GM19351 (cell line): ENCODE data around the gene FZR1.

Experiments
- ATAC-seq: cut with Tn5 transposase; IDR thresholded peaks from one replicate; pipeline ENCODE4 v1.9.1; 2021; ENCODE audit warnings: mild to moderate bottlenecking, moderate library complexity; ENCODE audit not compliant: unreplicated experiment

The FZR1 gene

DNA sequence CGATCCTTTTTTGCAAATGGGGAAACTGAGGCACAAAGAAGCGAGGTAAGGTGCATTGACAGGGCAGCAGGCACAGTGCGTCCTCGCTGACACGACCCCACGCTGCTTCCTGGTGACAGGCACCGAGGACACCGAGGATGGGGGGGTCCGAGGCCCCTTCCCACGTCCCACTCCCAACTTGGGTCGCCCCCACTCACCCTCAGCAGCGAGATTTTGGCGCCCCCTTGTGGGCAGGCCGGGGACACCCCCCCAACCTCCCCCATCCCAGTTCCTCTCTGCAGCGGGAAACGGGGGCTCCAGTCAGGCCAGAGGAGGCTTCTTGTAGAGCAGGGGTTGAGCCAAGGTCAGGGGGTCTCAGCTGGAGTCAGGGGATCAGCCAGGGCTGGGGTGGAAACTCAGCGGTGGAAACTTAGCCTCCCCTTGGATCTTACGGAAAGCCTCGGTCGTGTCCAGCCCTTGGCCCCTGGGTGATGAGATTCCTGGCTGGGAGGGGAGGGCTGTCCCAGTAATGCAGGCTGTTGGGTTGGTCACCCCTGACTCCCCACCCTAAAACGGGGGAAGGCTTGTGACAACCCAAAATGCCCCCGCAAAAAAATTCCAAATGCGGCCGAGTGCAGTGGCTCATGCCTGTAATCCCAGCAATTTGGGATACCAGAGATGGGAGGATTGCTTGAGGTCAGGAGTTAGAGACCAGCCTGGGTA, 34.0 kb upstream of the FZR1 start:
- ATAC-seq, result no peak

DNA sequence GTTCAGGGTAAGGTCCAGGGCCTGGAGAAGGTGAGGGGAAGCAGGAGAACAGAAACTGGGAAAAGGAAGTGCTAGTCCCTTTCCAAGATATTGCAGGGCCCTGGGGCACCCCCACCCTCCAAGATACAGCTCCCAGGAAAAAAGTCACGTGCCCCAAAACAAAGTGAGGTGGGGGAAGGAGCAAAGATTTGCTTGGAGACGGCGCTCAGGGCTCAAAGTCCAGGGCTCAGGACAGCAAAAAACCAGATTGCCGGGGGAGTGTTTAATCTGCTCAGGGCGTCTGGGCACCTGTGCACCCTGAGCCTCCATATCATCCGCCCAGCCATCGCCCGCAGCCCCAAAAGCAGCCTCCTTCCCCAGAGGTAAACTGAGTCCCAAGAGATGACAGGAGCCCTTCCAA, 32.1 kb upstream of the FZR1 start:
- no peak for ATAC-seq

DNA sequence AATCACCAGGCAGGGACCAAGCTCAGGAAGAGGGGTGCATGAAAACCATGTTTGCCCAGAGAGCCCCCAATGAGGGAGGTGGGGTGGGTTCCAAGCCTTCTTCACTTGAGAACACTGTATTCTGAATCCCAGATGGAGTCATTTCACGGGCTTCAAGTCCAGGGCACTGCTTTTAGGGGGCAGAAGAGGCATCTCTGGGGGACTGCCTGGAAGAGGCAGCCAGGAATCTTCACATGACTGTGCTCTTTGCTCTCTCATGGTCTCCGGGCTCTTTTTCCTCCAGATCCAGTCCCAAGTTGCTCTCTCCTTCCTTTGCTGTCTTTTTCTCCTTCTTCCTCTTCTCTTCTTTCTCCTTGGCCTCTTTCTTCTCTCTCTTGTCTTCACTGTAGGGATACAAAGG, 31.5 kb upstream of the FZR1 start:
- no peak for ATAC-seq

- ATAC-seq, result no peak
These were observed 30.7 kb upstream of the FZR1 start for GRCh38 chr19:3475449-3475848.

DNA sequence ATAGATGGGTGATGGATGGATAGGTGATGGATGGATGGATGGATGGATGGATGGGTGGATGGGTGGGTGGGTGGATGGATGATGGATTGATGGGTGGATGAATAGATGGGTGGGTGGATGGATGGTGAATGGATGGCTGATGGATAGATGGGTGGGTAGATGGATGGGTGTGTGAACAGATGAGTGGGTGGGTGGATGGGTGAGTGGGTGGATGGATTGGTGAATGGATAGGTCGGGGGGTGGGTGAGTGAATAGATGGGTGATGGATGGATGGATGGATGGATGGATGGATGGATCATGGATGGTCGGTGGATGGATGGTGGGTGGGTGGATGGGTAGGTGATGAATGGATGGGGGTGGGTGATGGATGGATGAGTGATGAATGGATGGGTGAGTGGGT, 29.3 kb upstream of the FZR1 start:
- no peak for ATAC-seq

DNA sequence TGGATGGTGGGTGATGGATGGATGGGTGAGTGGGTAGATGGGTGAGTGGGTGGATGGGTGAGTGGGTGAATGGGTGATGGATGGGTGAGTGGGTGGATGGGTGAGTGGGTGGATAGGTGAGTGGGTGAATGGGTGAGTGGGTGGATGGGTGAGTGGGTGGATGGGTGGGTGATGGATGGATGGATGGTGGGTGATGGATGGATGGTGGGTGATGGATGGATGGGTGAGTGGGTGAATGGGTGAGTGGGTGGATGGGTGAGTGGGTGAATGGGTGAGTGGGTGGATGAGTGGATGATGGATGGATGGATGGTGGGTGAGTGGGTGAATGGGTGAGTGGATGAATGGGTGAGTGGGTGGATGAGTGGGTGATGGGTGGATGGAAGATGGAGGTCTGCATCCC, 28.6 kb upstream of the FZR1 start:
- ATAC-seq, result no peak

GRCh38 chr19:3477951-3478350, 28.2 kb upstream of the FZR1 start:
- no peak for ATAC-seq

- ATAC-seq, result no peak
These were observed 27.5 kb upstream of the FZR1 start for GRCh38 chr19:3478409-3479176.

- ATAC-seq, result no peak
These were observed 26.8 kb upstream of the FZR1 start for GRCh38 chr19:3479177-3479833.

GRCh38 chr19:3479834-3480215, 26.3 kb upstream of the FZR1 start:
- ATAC-seq, result no peak

- no peak for ATAC-seq
These were observed 25.6 kb upstream of the FZR1 start, which contains the start of gene SMIM24 for GRCh38 chr19:3480383-3481091. Gene SMIM24, minus strand, starts transcription at chr19:3480525. Its CDS starts 62 bp downstream, at chr19:3480463.

DNA sequence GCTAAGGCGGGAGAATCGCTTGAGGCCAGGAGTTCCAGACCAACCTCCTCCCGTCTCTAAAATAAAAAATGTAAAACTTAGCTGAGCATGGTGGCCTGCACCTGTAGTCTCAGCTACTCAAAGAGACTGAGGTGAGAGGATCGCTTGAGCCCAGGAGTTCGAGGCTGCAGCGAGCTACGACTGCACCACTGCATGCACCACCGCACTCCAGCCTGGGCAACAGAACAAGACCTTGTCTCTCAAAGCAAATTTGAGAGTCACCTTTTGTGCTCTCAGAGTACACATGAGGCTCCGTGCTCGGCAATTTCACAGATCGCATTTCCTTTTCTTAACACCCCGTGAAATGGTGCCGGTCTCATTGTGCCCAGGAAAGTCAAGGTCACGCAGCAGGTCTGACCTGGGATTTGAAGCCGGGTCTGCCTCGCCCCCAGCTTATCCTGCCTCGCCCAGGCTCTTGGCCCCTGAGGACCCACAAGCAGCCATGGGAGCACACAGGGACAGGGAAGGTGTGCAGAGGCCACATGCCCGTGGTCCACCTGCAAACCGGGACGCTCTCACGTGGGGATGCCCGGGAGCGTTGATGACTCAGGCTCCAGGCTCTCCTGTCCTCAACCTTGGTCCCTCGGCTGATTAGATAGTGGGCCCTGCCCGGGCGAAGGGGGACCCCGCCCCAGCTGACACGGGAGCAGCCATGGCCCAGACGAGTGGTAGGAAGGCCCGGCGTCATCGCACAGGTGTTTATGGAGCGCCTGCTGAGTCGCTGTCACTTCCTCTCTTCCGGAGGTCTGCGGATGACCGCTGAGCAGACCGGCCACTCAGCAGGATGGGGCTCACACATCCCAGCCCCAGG, 24.6 kb upstream of the FZR1 start:
- no peak for ATAC-seq

DNA sequence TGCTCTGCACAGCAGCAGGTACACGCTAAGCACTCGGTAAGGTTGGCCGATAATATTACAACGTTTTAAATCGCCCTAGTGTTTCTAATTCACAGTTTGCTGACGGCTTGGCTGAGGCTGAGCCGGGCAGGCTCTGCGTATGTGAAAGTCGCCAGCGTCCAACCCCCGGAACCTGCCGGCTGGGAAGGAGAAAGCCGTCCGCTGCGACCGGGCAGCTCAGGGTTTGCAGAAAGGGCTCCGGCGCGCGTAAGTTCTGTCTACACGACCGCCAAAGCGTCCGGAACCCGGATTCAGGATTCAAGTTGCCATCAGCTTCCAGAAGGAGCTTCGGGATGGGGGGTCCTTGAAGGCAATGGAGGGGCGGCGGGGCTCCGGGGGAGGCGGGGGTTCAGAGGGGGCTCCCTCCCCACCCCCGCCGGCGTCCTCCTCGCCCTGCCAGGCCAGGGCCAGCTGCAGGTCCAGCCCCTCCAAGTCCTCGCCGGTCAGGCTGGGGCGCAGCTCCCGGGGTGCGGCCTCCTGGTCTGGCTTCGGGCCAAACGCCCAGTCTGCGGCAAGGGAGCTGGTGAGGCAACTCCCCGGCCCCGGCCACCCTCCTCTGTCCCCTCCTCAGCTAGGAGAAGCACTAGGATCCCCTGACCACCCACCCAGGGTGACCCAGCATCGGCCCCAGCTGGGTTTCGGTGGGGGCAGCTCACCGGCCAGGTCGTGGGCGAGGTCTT, 23.4 kb upstream of the FZR1 start:
- ATAC-seq, result no peak

DNA sequence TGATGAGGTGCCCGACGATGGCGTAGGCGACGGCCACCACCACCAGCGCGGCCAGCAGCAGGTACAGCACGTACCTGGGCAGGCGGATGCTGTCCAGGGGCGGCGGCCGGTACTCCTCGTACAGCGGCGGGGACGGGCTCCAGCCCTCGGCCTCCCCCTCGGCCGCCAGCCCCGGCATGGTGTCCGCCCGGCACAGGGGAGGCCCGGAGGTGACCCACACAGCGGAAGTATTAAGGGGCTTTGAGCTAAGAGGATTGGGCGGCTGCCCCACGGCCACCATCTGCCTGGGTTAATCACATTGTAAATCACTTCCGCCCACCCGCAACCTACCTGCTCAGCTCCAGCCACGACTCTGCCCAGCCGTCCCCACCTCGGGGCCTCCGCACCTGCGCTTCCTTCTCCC, 22.9 kb upstream of the FZR1 start, which contains the start of gene SMIM44:
Gene SMIM44 (minus strand): TSS at position 216 of the 403 bp plus-strand sequence. CDS start 38 bp downstream, at position 178.
- no peak for ATAC-seq

DNA sequence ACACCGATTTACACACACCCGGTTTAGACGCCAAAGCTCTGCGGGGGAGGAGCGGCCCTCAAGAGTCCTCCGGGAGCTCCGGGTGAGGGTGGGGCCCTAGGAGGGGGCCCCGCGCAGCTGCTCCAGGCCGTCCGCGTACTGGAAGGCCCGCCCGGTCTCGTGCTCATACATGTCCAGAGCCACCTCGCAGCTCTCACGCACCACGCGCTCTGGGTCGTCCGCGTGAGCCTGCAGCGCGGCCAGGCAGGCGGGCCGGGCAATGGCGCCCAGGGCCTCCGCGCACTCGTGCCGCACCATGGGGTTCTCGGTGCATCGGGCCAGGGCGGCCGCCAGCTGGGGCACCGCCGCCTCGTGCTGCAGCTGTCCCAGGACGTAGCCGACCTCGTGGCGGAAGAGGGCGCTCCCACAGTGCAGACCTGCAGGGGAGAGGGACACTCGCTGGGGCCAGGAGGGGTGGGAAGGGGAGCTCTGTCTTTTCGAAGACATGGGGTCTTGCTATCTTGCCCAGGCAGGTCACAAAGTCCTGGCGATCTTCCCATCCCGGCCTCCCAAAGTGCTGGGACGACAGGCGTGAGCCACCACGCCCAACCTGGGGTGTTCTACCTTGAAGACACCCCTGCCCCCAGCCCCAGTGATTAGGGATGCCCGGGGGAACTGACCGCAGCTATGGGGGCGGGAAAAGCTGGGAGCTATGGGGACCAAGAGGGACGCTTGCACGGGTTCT, 14.6 kb upstream of the FZR1 start:
- no peak for ATAC-seq

DNA sequence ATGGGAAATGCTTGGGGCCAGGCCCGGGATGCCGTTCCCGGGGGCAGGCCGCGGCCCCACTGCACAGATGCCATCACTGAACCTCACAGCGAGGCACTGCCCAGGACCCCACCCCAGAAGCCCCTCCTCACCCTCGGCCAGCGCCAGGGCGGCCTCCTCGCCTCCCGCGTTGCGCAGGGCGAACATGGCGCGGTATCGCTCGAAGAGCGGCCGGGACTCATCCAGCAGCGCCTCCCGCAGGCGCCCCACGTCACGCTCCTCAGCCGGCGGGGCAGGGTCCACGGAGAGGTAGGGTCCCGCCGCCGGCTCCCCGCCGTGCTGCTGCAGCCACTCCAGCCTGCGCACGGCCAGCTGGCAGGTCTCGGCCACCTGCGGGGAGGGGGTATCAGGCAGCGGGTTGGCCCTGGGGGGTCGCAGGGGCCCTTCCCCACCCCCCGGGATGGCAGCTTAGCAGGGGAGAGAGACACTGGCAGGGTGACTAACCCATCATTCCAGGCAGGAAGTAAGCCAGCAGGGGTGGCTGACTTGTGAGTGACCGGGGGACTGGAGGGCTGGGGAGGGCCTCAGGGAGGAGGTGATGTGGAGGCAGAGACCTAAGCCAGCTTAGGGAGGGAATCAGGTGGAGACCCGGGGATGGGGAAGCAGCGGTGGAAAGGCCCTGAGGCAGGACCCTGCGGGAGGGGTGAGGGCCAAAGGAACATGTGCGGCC, 13.8 kb upstream of the FZR1 start:
- ATAC-seq, result no peak

DNA sequence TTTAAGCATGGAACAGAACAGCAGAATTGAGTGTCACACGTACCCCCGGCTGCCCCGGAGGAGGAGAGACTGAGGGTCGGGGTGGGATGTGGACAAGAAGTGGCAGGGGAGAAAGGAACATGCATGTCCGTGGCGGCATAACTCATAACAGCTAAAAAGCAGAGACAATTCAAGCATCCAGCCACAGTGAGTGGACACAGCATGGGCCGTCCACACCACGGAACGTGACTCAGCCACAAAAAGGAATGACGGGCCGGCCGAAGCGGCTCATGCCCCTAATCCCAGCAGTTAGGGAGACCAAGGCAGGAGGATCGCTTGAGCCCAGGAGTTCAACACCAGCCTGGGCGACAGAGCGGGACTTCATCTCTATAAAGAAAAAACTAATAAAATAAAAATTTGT, 13.2 kb upstream of the FZR1 start:
- ATAC-seq, result no peak

- ATAC-seq, result no peak
These were observed 12.5 kb upstream of the FZR1 start for GRCh38 chr19:3493651-3494050.
